Measurements from ENCODE around the gene AKR1D1.
"Not testable (repeated sequence)": the region's sequence is repeated elsewhere in the genome, so short reads cannot be mapped to it uniquely, and the experiment has no call there.

- TF ChIP-seq CTCF (IDR thresholded peaks at IDR 0.05 in 4 of 5, conservative IDR thresholded peaks at IDR 0.05 in 1 of 5); POLR2A (IDR thresholded peaks at IDR 0.05): not testable (repeated sequence)
Observed at GRCh38 chr7:138091840-138092239, 15.6 kb downstream of the AKR1D1 start.

All from gastrocnemius medialis (tissue), 4 donors.